ENCODE measurements around the gene TWNK. TPM values are rescaled to one million over a fixed set of nuclear protein-coding genes. Genes with fewer than 3 reads are reported as not detected.

TWNK gene
- total RNA-seq, 4 donors from 2014 or later = 8.3 to 10.8 (median 8.9) TPM

GRCh38 chr10:101035916-101036702, 48.8 kb downstream of the TWNK start:
- Histone ChIP-seq H3K27ac (no peak overlapping the region), H3K27me3 (no peaks in the 10 kb centered on the region), H3K4me1 (peaks cover 0 to 24% (median 10%) of the 10 kb centered on the region in 3 donors), H3K9me3 (no peaks in the 10 kb centered on the region), H3K4me3 (no peak overlapping the region), H3K36me3 (peaks cover 0 to 54% of the 10 kb centered on the region in 2 donors)
- ATAC-seq = no peak
- 60 to 84% methylated on average over 1 to 6 of the region's 10 CpGs for WGBS, 2 donors (ENCODE audit: low coverage in 1 of 2)
- TF ChIP-seq EP300 (IDR thresholded peaks at IDR 0.05) = no peak
- no peak for TF ChIP-seq CTCF (IDR thresholded peaks at IDR 0.05)
- TF ChIP-seq POLR2AphosphoS5 (IDR thresholded peaks at IDR 0.05) = no peak
- TF ChIP-seq POLR2A (IDR thresholded peaks at IDR 0.05) = no peak

DNA sequence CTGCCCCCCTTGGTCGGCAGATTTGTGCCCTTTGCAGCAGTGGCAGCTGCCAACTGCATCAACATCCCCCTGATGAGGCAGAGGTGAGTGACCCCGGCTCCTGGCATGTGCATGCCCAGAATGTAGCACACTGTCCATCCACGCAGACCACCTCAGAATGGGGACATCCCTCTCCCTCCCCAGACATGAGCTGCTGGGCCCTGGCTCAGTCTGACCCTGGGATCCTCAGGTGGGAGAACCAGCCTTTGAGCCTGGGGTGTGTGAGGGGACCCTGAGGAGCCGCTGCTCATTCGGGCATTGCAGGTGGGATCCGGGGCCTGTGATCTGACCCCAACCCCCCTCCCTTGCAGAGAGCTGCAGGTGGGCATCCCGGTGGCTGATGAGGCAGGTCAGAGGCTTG, 49.4 kb downstream of the TWNK start:
- peaks cover 0 to 54% of the 10 kb centered on the region in 2 donors for H3K36me3 ChIP-seq
- TF ChIP-seq CTCF (IDR thresholded peaks at IDR 0.05) (no peak), POLR2A (IDR thresholded peaks at IDR 0.05) (no peak), POLR2AphosphoS5 (IDR thresholded peaks at IDR 0.05) (no peak), EP300 (IDR thresholded peaks at IDR 0.05) (no peak)

DNA sequence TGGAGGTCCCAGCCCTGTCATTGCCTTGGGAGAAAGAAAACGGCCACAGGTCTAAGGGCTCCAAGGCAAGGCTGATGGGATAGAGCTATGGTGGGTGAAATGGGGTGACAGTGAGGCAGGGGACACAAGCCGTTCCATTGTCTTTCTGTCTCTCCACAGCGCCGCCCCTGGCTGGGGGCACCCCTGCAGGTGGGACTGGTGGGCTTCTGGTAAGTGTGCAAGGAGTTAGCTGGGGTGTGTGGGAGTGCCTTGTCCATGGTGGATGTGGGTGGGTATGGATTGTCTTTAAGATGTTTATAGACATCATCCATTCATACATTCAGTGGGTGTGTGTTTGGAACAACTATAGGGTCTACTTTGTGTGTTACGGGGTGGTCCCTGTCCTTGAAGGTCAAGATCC, 51.1 kb downstream of the TWNK start:
- TF ChIP-seq POLR2AphosphoS5 (IDR thresholded peaks at IDR 0.05) (no peak), POLR2A (IDR thresholded peaks at IDR 0.05) (no peak), EP300 (IDR thresholded peaks at IDR 0.05) (no peak), CTCF (IDR thresholded peaks at IDR 0.05) (no peak)
- 51 to 55% methylated on average over 5 of the region's 5 CpGs for WGBS, 2 donors (ENCODE audit: low coverage in 1 of 2)
- Histone ChIP-seq H3K27ac (no peak overlapping the region), H3K9me3 (no peaks in the 10 kb centered on the region), H3K4me1 (peaks cover 0 to 35% (median 18%) of the 10 kb centered on the region in 3 donors), H3K27me3 (no peaks in the 10 kb centered on the region), H3K4me3 (no peak overlapping the region), H3K36me3 (peaks cover 0 to 54% of the 10 kb centered on the region in 2 donors)
- ATAC-seq = no peak

More for the DNA sequence above, 49.4 kb downstream of the TWNK start:
- Histone ChIP-seq H3K4me1 (peaks cover 0 to 30% (median 13%) of the 10 kb centered on the region in 3 donors), H3K27ac (no peak overlapping the region), H3K9me3 (no peaks in the 10 kb centered on the region), H3K4me3 (no peak overlapping the region), H3K27me3 (no peaks in the 10 kb centered on the region)
- ATAC-seq = no peak
- 70% methylated on average over 2 of the region's 7 CpGs; no CpG with 5 or more reads in 1 of the 2 donors for WGBS, 2 donors (ENCODE audit: low coverage in 1 of 2)

DNA sequence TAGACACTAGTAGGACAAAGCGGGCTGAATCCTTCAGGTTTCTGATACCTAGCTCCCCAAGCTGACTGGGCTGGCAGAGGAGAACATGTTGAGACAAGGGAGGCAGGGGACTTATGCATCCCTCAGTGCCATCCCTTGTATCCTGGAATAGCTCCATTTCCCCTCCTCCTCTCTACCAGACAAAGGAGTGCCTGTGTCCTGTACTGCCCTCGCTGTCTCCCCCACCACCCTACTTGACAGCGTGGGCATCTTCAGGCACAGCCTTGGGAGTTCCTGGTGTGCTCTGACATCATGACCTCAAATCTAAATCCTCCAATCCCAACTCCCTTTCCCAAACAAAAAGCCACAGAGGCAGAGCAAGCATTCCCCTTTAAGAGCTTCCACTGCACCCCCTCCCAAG, 52.7 kb downstream of the TWNK start:
- no peak overlapping the region for H3K27ac ChIP-seq
- TF ChIP-seq CTCF (IDR thresholded peaks at IDR 0.05) (no peak), EP300 (IDR thresholded peaks at IDR 0.05) (no peak), POLR2AphosphoS5 (IDR thresholded peaks at IDR 0.05) (no peak), POLR2A (IDR thresholded peaks at IDR 0.05) (no peak)
- H3K27me3 ChIP-seq = no peaks in the 10 kb centered on the region
- H3K9me3 ChIP-seq = no peaks in the 10 kb centered on the region
- H3K4me3 ChIP-seq = no peak overlapping the region
- WGBS, 2 donors (ENCODE audit: low coverage in 1 of 2) = 67% methylated on average over 1 to 3 of the region's 3 CpGs
- H3K4me1 ChIP-seq = peaks cover 0 to 30% (median 19%) of the 10 kb centered on the region in 3 donors
- ATAC-seq = no peak
- H3K36me3 ChIP-seq = peaks cover 0 to 49% of the 10 kb centered on the region in 2 donors

GRCh38 chr10:101040851-101041250, 53.5 kb downstream of the TWNK start:
- Histone ChIP-seq H3K27me3 (peaks cover under 1% of the 10 kb centered on the region), H3K4me1 (peaks cover 0 to 30% (median 19%) of the 10 kb centered on the region in 3 donors), H3K36me3 (peaks cover 0 to 41% of the 10 kb centered on the region in 2 donors), H3K9me3 (no peaks in the 10 kb centered on the region), H3K27ac (peak overlapping the region in 1 of 4 donors; percentile 31), H3K4me3 (no peak overlapping the region)
- TF ChIP-seq POLR2A (IDR thresholded peaks at IDR 0.05) = no peak
- no peak for TF ChIP-seq CTCF (IDR thresholded peaks at IDR 0.05)
- TF ChIP-seq POLR2AphosphoS5 (IDR thresholded peaks at IDR 0.05) = no peak
- TF ChIP-seq EP300 (IDR thresholded peaks at IDR 0.05) = no peak
- 0% methylated on average over 1 of the region's 2 CpGs for WGBS, 2 donors (ENCODE audit: low coverage in 1 of 2)
- ATAC-seq = no peak

All from gastroesophageal sphincter (tissue), 4 donors.